Activated gamma-delta T cell treated with Interleukin-2 at 50 U/mL for 16 hours (primary cell): ENCODE results near the gene NEGR1.

Experiments
- DNase-seq: peaks from one replicate; pipeline ENCODE4 v3.0.0-alpha.2; 2020

NEGR1 gene

GRCh38 chr1:72229893-72230292 lies 52.4 kb downstream of the NEGR1 start:
- DNase-seq: no peak

GRCh38 chr1:72227667-72228066 lies 54.7 kb downstream of the NEGR1 start:
- DNase-seq: no peak

- DNase-seq: no peak
Observed at GRCh38 chr1:72224506-72224905, 57.8 kb downstream of the NEGR1 start.

GRCh38 chr1:72221811-72222210 lies 60.5 kb downstream of the NEGR1 start:
- no peak for DNase-seq

GRCh38 chr1:72218141-72218739 lies 64.1 kb downstream of the NEGR1 start:
- no peak for DNase-seq

GRCh38 chr1:72207059-72207458 lies 75.3 kb downstream of the NEGR1 start:
- no peak for DNase-seq

GRCh38 chr1:72202761-72203160 lies 79.6 kb downstream of the NEGR1 start:
- DNase-seq: no peak

- no peak for DNase-seq
Observed at GRCh38 chr1:72197786-72198185, 84.6 kb downstream of the NEGR1 start.

GRCh38 chr1:72186733-72187307 lies 95.5 kb downstream of the NEGR1 start:
- DNase-seq: no peak

- no peak for DNase-seq
Observed at GRCh38 chr1:72184099-72184701, 98.1 kb downstream of the NEGR1 start.

- no peak for DNase-seq
Observed at GRCh38 chr1:72182859-72183258, 99.5 kb downstream of the NEGR1 start.

- no peak for DNase-seq
Observed at GRCh38 chr1:72178266-72178665, 104.1 kb downstream of the NEGR1 start.

GRCh38 chr1:72177711-72178110 lies 104.6 kb downstream of the NEGR1 start:
- no peak for DNase-seq

GRCh38 chr1:72170246-72170645 lies 112.1 kb downstream of the NEGR1 start:
- DNase-seq: no peak

- DNase-seq: no peak
Observed at GRCh38 chr1:72166426-72166825, 115.9 kb downstream of the NEGR1 start.

- DNase-seq: no peak
Observed at GRCh38 chr1:72150508-72150907, 131.8 kb downstream of the NEGR1 start.

GRCh38 chr1:72141875-72142274 lies 140.5 kb downstream of the NEGR1 start:
- DNase-seq: no peak

- no peak for DNase-seq
Observed at GRCh38 chr1:72140222-72140621, 142.1 kb downstream of the NEGR1 start.

- no peak for DNase-seq
Observed at GRCh38 chr1:72137656-72138055, 144.7 kb downstream of the NEGR1 start.

- no peak for DNase-seq
Observed at GRCh38 chr1:72129869-72130268, 152.5 kb downstream of the NEGR1 start.

GRCh38 chr1:72122099-72122880 lies 160.0 kb downstream of the NEGR1 start:
- no peak for DNase-seq

GRCh38 chr1:72119491-72119890 lies 162.8 kb downstream of the NEGR1 start:
- DNase-seq: no peak

- DNase-seq: no peak
Observed at GRCh38 chr1:72117621-72118020, 164.7 kb downstream of the NEGR1 start.

- no peak for DNase-seq
Observed at GRCh38 chr1:72115290-72115689, 167.0 kb downstream of the NEGR1 start.
